HepG2 (cell line): ENCODE measurements around the gene USP36. TPM values are rescaled to one million over a fixed set of nuclear protein-coding genes. Genes with fewer than 3 reads are reported as not detected.
A peak's percentile ranks its signal among the peaks of the same experiment; 100 is the strongest.

Experiments used
- ELF4 ChIP-seq: sonication (generic); formaldehyde crosslinking; IDR thresholded peaks from 2 replicates; pipeline ENCODE4 v1.5.0; 2020; ENCODE audit warnings: missing genetic modification reagents, mild to moderate bottlenecking, moderate library complexity, borderline replicate concordance
- GLI4 ChIP-seq: sonication (generic); formaldehyde crosslinking; IDR thresholded peaks from 2 replicates; pipeline ENCODE4 v1.5.1; 2020; ENCODE audit warnings: missing genetic modification reagents, mild to moderate bottlenecking, moderate library complexity, borderline replicate concordance
- GPN1 ChIP-seq: sonication (generic); formaldehyde crosslinking; IDR thresholded peaks from 2 replicates; pipeline ENCODE4 v1.5.1; 2020; ENCODE audit warnings: missing genetic modification reagents, borderline replicate concordance
- MYC ChIP-seq: sonication (generic); formaldehyde crosslinking; IDR thresholded peaks from 2 replicates; pipeline ENCODE4 v1.9.0; 2021; ENCODE audit warnings: missing genetic modification reagents, borderline replicate concordance
- NR3C1 ChIP-seq: sonication (generic); formaldehyde crosslinking; IDR thresholded peaks from 2 replicates; pipeline ENCODE4 v1.4.0; 2020; ENCODE audit warnings: missing genetic modification reagents
- RBM22 ChIP-seq: fragments of 200-400 bp; formaldehyde crosslinking; optimal IDR thresholded peaks from 2 replicates; pipeline ENCODE3; 2017; ENCODE audit warnings: mild to moderate bottlenecking, low read length, moderate library complexity
- RERE ChIP-seq: IDR thresholded peaks from 2 replicates; pipeline ENCODE4 v1.6.1; 2016; ENCODE audit warnings: low read depth, missing genetic modification reagents, missing compliant biosample characterization
- SOX6 ChIP-seq, 2 experiments: fragments of 450-650 bp in 1 of 2; sonication (generic) in 1 of 2; formaldehyde crosslinking in 1 of 2; IDR thresholded peaks; 2 replicates each; pipeline versions ENCODE4 v1.4.0 to v1.6.1; 2017 to 2020; ENCODE audit warnings: antibody characterized with exemption in 1 of 2, mild to moderate bottlenecking in 1 of 2, missing genetic modification reagents in 1 of 2
- TFAP4 ChIP-seq: sonication (generic); IDR thresholded peaks from 2 replicates; pipeline ENCODE4 v1.6.1; 2016; ENCODE audit warnings: low read depth, borderline replicate concordance
- YEATS2 ChIP-seq: sonication (generic); formaldehyde crosslinking; IDR thresholded peaks from 2 replicates; pipeline ENCODE4 v1.4.0; 2020; ENCODE audit warnings: missing genetic modification reagents, borderline replicate concordance
- ZBTB10 ChIP-seq: sonication (generic); formaldehyde crosslinking; IDR thresholded peaks from 2 replicates; pipeline ENCODE4 v1.4.0; 2020; ENCODE audit warnings: missing genetic modification reagents, borderline replicate concordance
- ZBTB25 ChIP-seq: IDR thresholded peaks from 2 replicates; pipeline ENCODE4 v1.6.1; 2018; ENCODE audit warnings: missing genetic modification reagents
- ZNF883 ChIP-seq: sonication (generic); formaldehyde crosslinking; IDR thresholded peaks from 2 replicates; pipeline ENCODE4 v1.5.1; 2020; ENCODE audit warnings: mild to moderate bottlenecking, missing genetic modification reagents; ENCODE audit errors: not compliant biosample characterization
- polyA plus RNA-seq, 8 experiments: library from polyadenylated mRNA; depleted of rRNA in 3 of 8; stranded (reverse) in 7 of 8; unstranded in 1 of 8; fragments of >200 nt; fragmentation: Illumina TruSeq in 4 of 8; extraction: Trizol in 4 of 8; gene quantifications; 2 replicates each; pipeline versions ENCODE4 v1.2.1 to v1.2.3, GENCODE V29; 2011 to 2016; ENCODE audit warnings: low read depth in 4 of 8, missing spikeins in 1 of 8, mixed read lengths in 1 of 8; ENCODE audit not compliant: insufficient read depth in 1 of 8
- total RNA-seq, 5 experiments: library from RNA; depleted of rRNA; stranded (reverse); fragments of >200 nt; fragmentation: Illumina TruSeq; extraction: Trizol; gene quantifications; 2 replicates each; pipeline ENCODE4 v1.2.3, GENCODE V29; 2016; ENCODE audit warnings: low read depth in 1 of 5

Gene USP36
- total and polyA plus RNA-seq, 2 of the 13 experiments (the other 11 are each of a cell fraction or from before 2014, with no cell fraction given): 29.6 to 45.9 TPM

GRCh38 chr17:78748730-78749317, 91.8 kb downstream of the USP36 start (continued):
- 0 out of 2 replicates have a peak, but pooled peaks have one; percentile 8 for TF ChIP-seq RERE
- peak; percentile 97 for TF ChIP-seq TFAP4
- no peak; the same call in 1 of the 2 replicates for TF ChIP-seq MYC (CRISPR knock-in tag)
- TF ChIP-seq ZNF883: no peak
- TF ChIP-seq RBM22: no peak
- no peak for TF ChIP-seq GPN1 (CRISPR knock-in tag)
- no peak for TF ChIP-seq YEATS2 (CRISPR knock-in tag)
- no peak for TF ChIP-seq NR3C1
- no peak for TF ChIP-seq ELF4 (CRISPR knock-in tag)
- TF ChIP-seq ZBTB10: no peak
- TF ChIP-seq GLI4 (CRISPR knock-in tag): peak; percentile 80; the same call in 1 of the 2 replicates
- no peak for TF ChIP-seq SOX6 (IDR thresholded peaks at IDR 0.05)
- TF ChIP-seq SOX6 (CRISPR knock-in tag; IDR thresholded peaks at IDR 0.05): peak; percentile 3; the same call in 1 of the 2 replicates
- TF ChIP-seq ZBTB25 (CRISPR knock-in tag): no peak; the same call in 1 of the 2 replicates
